Neural progenitor cell (in vitro differentiated cells): Measurements from ENCODE around the gene MYH10.

Experiments
- CTCF ChIP-seq: fragments of 200-600 bp; sonication (generic); IDR thresholded peaks from 2 replicates; pipeline ENCODE4 v1.5.1; 2017; ENCODE audit warnings: antibody characterized with exemption, mild to moderate bottlenecking
- EZH2 ChIP-seq: fragments of 200-600 bp; sonication (generic); IDR thresholded peaks from 2 replicates; pipeline ENCODE4 v1.6.1; 2017; ENCODE audit warnings: antibody characterized with exemption, mild to moderate bottlenecking, moderate library complexity
- EZH2phosphoT487 ChIP-seq: fragments of 200-600 bp; sonication (generic); IDR thresholded peaks from 2 replicates; pipeline ENCODE4 v1.6.1; 2017; ENCODE audit warnings: antibody characterized with exemption

GRCh38 chr17:8485491-8485890 lies 145.0 kb downstream of the MYH10 start:
- TF ChIP-seq CTCF (no peak), EZH2phosphoT487 (no peak), EZH2 (no peak)
